Effector memory CD4-positive, alpha-beta T cell (primary cell): ENCODE data around the gene SYCP3.

Experiments
- DNase-seq, 3 donors: peaks; one replicate each; pipeline ENCODE4 v3.0.0-alpha.2; 2020
- H3K27ac ChIP-seq: 2 replicates; pipeline ENCODE4 v1.7.0; 2013; ENCODE audit warnings: mild to moderate bottlenecking, low read length, moderate library complexity; ENCODE audit not compliant: insufficient read depth, poor library complexity, severe bottlenecking
- H3K27me3 ChIP-seq: replicated peaks from 2 replicates; pipeline ENCODE4 v1.7.0; 2013; ENCODE audit warnings: mild to moderate bottlenecking, low read length; ENCODE audit not compliant: insufficient read depth, control insufficient read depth, poor library complexity, severe bottlenecking
- H3K36me3 ChIP-seq: 2 replicates; pipeline ENCODE4 v1.7.0; 2013; ENCODE audit warnings: mild to moderate bottlenecking, low read length, moderate library complexity; ENCODE audit not compliant: control insufficient read depth, insufficient read depth
- H3K4me1 ChIP-seq: 2 replicates; pipeline ENCODE4 v1.7.0; 2013; ENCODE audit warnings: low read length, mild to moderate bottlenecking; ENCODE audit not compliant: control insufficient read depth, insufficient read depth, poor library complexity, severe bottlenecking
- H3K4me3 ChIP-seq: 2 replicates; pipeline ENCODE4 v1.7.0; 2013; ENCODE audit warnings: low read length, low read depth, mild to moderate bottlenecking; ENCODE audit not compliant: insufficient read depth, poor library complexity, severe bottlenecking
- H3K9me3 ChIP-seq: 2 replicates; pipeline ENCODE4 v1.7.0; 2013; ENCODE audit warnings: mild to moderate bottlenecking, low read length, moderate library complexity; ENCODE audit not compliant: control insufficient read depth

The SYCP3 gene

GRCh38 chr12:101763246-101763931 lies 24.1 kb upstream of the SYCP3 start:
- no peak overlapping the region for H3K27ac ChIP-seq
- no peak overlapping the region for H3K4me3 ChIP-seq
- H3K4me1 ChIP-seq: no peaks in the 10 kb centered on the region
- DNase-seq: no peak
- peaks cover 13% of the 10 kb centered on the region for H3K36me3 ChIP-seq
- H3K9me3 ChIP-seq: no peaks in the 10 kb centered on the region
- H3K27me3 ChIP-seq: no peaks in the 10 kb centered on the region

GRCh38 chr12:101761781-101762180 lies 22.5 kb upstream of the SYCP3 start:
- no peak overlapping the region for H3K4me3 ChIP-seq
- H3K9me3 ChIP-seq: no peaks in the 10 kb centered on the region
- no peak for DNase-seq
- peaks cover 10% of the 10 kb centered on the region for H3K36me3 ChIP-seq
- no peaks in the 10 kb centered on the region for H3K27me3 ChIP-seq
- H3K4me1 ChIP-seq: no peaks in the 10 kb centered on the region
- H3K27ac ChIP-seq: no peak overlapping the region

GRCh38 chr12:101761350-101761749 lies 22.1 kb upstream of the SYCP3 start:
- Histone ChIP-seq H3K4me3 (no peak overlapping the region), H3K4me1 (no peaks in the 10 kb centered on the region), H3K27ac (no peak overlapping the region), H3K27me3 (no peaks in the 10 kb centered on the region), H3K36me3 (peaks cover 10% of the 10 kb centered on the region), H3K9me3 (no peaks in the 10 kb centered on the region)
- no peak for DNase-seq

GRCh38 chr12:101759396-101760047 lies 20.3 kb upstream of the SYCP3 start:
- peaks cover 21% of the 10 kb centered on the region for H3K36me3 ChIP-seq
- no peak overlapping the region for H3K4me3 ChIP-seq
- no peaks in the 10 kb centered on the region for H3K27me3 ChIP-seq
- DNase-seq: no peak
- H3K27ac ChIP-seq: no peak overlapping the region
- no peaks in the 10 kb centered on the region for H3K4me1 ChIP-seq
- H3K9me3 ChIP-seq: no peaks in the 10 kb centered on the region

GRCh38 chr12:101750152-101750551 lies 10.9 kb upstream of the SYCP3 start:
- Histone ChIP-seq H3K36me3 (peaks cover 20% of the 10 kb centered on the region), H3K27ac (no peak overlapping the region), H3K4me1 (no peaks in the 10 kb centered on the region), H3K27me3 (no peaks in the 10 kb centered on the region), H3K4me3 (no peak overlapping the region), H3K9me3 (no peaks in the 10 kb centered on the region)
- no peak for DNase-seq

GRCh38 chr12:101749657-101750056 lies 10.4 kb upstream of the SYCP3 start:
- Histone ChIP-seq H3K27me3 (no peaks in the 10 kb centered on the region), H3K4me1 (no peaks in the 10 kb centered on the region), H3K36me3 (peaks cover 18% of the 10 kb centered on the region), H3K9me3 (no peaks in the 10 kb centered on the region), H3K27ac (no peak overlapping the region), H3K4me3 (no peak overlapping the region)
- DNase-seq: no peak

GRCh38 chr12:101748907-101749306 lies 9.6 kb upstream of the SYCP3 start:
- H3K36me3 ChIP-seq: peaks cover 18% of the 10 kb centered on the region

GRCh38 chr12:101747697-101748096 lies 8.4 kb upstream of the SYCP3 start:
- H3K36me3 ChIP-seq: peaks cover 14% of the 10 kb centered on the region
- H3K4me3 ChIP-seq: no peak overlapping the region
- no peaks in the 10 kb centered on the region for H3K4me1 ChIP-seq
- no peaks in the 10 kb centered on the region for H3K9me3 ChIP-seq
- DNase-seq: no peak
- no peak overlapping the region for H3K27ac ChIP-seq
- no peaks in the 10 kb centered on the region for H3K27me3 ChIP-seq

More at GRCh38 chr12:101748907-101749306, 9.6 kb upstream of the SYCP3 start:
- Histone ChIP-seq H3K27me3 (no peaks in the 10 kb centered on the region), H3K27ac (no peak overlapping the region), H3K9me3 (no peaks in the 10 kb centered on the region), H3K4me1 (no peaks in the 10 kb centered on the region), H3K4me3 (no peak overlapping the region)
- DNase-seq: no peak

GRCh38 chr12:101746661-101747060 lies 7.4 kb upstream of the SYCP3 start:
- Histone ChIP-seq H3K4me3 (no peak overlapping the region), H3K27me3 (no peaks in the 10 kb centered on the region), H3K4me1 (no peaks in the 10 kb centered on the region), H3K27ac (no peak overlapping the region), H3K36me3 (peaks cover 10% of the 10 kb centered on the region), H3K9me3 (no peaks in the 10 kb centered on the region)
- DNase-seq: no peak

- Histone ChIP-seq H3K4me1 (no peaks in the 10 kb centered on the region), H3K4me3 (no peak overlapping the region), H3K9me3 (no peaks in the 10 kb centered on the region), H3K27me3 (no peaks in the 10 kb centered on the region), H3K36me3 (peaks cover 6% of the 10 kb centered on the region), H3K27ac (no peak overlapping the region)
- no peak for DNase-seq
Measured at GRCh38 chr12:101746196-101746595, 6.9 kb upstream of the SYCP3 start.
